ENCODE measurements around the gene CRIP3.

The CRIP3 gene

DNA sequence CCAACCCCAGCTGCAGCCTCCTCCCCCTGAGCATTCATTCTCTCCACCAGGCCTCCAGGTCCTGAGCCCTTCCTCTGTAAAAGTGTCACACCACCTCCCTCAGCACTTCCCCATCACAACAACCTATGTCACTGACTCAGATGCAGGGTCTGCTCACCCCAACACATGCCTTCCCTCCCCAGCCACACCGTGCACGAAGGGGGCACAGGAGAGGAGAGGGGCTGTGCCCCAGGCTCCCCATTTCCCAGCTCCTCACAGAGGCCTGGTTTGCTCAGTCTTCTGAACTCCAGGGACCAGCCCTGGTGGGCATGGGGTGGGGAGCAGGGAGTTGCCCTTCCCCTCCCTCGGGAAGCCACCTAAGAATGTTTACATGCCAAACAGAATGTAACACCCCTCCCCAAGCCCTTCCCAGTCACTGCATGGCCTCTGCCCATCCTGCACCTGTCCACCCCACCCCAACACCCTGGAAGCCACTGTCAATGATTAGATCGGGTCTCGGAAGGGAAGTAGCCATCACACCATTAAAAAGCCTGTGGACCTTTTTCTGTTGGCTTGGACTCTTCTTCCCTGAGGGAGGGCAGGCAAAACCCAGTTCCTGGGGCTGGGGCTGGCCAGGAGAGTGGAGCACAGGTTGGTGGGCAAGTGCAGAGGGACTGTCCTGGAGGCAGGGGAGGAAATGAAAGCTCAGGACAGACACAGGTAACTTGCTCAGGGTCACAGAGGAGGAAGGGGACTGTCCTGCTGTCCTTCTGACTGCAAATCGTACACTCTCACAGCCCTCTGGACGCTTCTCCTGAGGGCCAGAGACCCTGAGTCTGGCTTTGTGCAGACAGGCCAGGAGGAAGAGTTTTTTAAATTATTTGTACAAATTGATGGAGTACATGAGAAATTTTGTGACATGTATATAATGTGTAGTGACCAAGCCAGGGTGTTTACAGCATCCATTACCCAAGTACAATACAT, 20.6 kb downstream of the CRIP3 start:
- no peak for DNase-seq (ENCODE audit: low read depth)

DNA sequence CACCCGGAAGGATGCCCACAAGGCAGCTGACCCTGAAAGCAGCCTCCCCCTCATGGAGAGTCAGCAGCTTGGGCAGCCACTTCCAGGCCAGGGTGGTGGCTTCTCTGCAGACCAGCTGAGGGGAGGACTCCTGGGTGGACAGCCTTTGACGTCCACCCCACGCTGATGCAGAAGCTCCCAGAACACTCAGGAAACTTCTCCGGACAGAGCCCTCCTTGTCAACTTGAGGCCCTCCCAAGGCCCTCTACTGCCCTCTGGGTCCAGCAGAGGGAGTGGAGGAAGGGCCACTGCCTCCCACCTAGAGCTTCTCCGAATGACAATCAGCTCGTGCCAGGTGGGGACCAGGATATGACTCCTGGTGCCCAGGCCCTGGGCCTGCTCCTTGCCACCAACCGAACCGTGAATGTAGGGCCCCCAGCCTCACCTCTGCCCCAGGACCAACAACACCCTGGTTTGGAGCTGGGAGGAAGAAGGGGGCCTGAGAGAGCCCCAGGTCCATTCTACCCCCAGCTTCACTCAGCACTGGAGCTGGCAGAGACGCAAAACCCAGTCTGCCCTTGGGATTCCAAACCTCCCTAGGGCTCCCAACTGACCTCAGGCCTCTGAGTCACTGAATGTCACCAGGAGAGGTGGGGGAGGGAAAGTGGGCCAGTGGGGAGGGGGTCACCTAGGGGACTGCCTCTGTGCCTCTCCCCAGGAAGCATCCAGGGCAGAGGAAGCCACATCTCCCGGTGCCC, 21.5 kb downstream of the CRIP3 start:
- DNase-seq (ENCODE audit: low read depth), result no peak

DNA sequence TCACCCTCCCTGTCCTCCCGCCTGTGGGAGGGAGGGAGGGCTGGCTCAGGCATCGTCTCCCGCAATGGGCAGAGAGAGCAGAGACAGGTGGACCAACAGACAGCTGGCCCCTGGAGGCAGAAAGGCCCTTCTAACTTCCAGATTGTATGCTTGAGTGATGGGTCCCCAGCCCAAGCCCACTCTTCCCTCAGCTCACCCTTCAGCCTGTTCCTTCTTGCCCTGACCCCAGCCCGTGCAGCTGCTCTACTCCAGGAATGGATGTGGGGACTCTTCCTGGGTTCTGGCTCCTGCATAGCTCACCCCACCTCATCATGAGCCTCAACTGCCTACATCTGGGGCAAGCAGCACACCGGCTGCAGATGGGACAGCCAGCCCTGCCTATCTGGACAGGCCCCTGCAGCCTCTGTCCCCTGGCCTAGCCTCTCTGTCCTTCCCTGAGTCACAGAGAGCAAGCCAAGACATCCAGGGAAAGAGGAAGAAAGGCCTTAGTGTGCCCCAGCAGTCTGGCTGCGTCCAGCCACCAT, 22.1 kb downstream of the CRIP3 start:
- DNase-seq (ENCODE audit: low read depth), result no peak

DNA sequence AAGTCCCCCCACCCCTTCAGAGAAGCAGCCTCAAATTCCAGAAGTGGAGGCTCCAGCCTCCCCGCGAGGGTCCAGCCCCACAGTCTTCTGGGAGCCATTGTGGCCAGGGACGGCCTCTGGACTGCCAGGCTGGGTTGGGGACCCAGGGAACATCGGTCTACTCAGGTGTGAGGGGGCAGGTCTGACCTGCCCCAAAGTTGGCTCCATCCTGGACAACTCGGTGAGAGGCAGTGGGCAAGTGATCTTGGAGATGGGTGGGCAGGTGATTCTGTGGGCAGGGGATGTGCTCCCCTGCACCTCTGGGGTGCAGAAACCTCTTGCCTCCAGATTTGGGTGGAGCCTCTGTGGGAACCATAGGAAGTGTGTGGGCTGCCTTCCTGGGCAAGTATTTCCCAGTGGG, 22.8 kb downstream of the CRIP3 start:
- DNase-seq (ENCODE audit: low read depth), result no peak

DNA sequence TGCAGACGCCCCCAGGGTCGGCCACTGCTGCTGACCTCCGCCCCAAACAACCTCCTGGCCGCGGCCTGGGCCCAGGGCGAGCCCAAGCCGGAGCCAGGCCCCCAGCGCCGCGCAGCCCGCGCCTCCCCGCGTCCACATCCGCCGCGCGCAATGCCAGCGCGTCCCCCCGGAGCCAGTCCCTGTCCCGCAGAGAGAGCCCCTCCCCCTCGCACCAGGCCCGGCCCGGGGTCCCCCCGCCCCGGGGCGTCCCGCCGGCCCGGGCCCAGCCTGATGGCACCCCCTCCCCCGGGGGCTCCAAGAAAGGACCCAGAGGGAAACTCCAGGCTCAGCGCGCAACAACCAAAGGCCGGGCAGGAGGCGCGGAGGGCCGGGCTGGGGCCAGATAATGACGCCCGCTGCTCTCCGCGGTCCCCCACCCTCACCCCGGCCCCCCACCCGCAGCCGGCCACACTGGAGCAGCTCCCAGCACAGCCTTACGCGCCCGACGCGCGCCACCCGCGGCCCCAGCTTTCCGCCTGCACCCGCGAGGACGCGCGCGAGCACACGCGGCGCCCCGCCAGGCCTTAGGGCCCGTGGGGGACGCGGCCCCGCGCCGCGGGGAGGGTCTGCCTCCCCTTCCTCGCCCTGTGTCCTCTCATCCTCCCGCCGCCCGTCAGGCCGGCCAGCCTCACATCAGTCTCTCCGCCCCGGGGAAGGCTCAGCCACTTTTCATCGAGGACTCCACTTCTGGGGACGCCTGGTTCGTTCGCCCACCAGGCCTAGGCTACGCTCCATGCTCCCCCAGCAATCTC, 23.4 kb downstream of the CRIP3 start:
- DNase-seq (ENCODE audit: low read depth), result no peak

DNA sequence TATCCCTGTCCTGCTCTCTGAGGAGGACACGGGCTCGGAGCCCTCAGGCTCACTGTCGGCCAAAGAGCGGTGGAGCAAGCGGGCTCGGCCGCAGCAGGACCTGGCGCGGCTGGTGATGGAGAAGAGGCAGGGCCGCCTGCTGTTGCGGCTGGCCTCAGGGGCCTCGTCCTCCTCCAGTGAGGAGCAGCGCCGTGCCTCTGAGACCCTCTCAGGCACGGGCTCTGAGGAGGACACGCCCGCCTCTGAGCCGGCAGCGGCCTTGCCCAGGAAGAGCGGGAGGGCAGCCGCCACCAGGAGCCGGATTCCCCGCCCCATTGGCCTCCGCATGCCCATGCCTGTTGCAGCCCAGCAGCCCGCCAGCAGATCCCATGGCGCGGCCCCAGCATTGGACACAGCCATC, 24.7 kb downstream of the CRIP3 start:
- DNase-seq (ENCODE audit: low read depth), result no peak

DNA sequence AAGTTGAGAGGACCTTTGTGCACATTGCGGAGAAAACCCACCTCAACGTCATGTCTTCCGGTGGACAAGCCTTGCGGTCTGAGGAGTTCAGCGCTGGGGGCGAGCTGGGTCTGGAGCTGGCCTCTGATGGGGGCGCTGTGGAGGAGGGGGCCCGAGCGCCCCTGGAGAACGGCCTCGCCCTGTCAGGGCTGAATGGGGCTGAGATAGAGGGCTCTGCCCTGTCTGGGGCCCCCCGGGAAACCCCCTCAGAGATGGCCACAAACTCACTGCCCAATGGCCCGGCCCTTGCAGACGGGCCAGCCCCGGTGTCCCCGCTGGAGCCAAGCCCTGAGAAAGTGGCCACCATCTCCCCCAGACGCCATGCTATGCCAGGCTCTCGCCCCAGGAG, 25.1 kb downstream of the CRIP3 start:
- no peak for DNase-seq (ENCODE audit: low read depth)

DNA sequence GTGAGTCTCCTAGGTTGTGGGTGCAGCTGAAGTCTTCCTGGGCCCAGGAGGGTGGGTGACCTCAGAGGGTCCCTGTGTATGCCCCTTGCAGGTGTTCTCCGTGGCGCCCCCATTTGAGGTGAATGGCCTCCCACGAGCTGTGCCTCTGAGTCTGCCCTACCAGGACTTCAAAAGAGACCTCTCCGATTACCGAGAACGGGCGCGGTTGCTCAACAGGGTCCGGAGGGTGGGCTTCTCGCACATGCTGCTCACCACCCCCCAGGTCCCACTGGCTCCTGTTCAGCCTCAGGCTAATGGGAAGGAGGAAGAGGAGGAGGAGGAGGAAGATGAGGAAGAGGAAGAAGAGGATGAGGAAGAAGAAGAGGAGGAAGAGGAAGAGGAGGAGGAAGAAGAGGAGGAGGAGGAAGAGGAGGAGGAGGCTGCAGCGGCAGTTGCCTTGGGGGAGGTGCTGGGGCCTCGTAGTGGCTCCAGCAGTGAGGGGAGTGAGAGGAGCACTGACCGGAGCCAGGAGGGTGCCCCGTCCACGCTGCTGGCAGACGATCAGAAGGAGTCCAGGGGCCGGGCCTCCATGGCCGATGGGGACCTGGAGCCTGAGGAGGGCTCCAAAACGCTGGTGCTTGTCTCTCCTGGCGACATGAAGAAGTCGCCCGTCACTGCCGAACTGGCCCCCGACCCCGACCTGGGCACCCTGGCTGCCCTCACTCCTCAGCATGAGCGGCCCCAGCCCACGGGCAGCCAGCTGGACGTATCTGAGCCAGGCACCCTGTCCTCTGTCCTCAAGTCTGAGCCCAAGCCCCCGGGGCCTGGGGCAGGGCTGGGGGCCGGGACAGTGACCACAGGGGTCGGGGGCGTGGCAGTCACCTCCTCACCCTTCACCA, 25.8 kb downstream of the CRIP3 start:
- DNase-seq (ENCODE audit: low read depth), result no peak

DNA sequence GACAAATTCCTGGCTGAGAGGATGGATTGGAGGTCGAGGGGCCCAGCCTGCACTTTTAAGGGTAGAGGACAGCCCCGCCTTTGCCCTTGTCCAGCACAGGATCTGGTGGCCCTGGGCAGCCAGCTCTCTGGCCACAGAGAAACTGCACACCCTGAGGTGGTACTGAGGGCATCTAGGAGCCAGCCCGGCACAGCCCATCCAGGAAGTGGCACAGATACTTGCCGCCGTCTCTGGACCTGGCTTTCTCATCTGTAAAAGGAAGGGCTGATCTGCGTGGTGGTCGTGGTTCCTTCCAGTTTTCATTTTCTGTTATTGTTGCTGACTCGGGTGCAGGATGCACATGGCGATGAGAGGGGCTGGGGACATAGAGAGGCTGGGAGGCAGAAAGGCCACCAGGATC, 26.6 kb downstream of the CRIP3 start:
- DNase-seq (ENCODE audit: low read depth), result no peak

DNA sequence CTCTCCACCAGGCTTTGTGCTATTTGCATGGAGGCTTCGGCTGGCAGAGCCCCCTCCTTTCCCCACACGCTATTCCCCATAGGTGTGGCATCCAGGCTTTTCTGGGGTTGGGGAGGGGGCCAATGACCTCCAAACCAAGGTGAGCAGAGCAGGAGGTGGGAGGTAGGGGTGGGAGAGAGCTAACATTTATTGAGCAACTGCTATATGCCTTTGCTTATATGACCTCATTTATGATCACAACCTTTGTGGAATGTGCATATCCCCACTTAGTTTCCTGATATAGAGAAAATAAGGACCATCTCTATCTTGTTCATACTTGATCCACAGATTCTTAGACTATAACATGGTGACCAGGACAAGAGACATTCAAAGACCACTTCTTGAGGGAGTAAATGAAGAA, 28.4 kb downstream of the CRIP3 start:
- no peak for DNase-seq (ENCODE audit: low read depth)

DNA sequence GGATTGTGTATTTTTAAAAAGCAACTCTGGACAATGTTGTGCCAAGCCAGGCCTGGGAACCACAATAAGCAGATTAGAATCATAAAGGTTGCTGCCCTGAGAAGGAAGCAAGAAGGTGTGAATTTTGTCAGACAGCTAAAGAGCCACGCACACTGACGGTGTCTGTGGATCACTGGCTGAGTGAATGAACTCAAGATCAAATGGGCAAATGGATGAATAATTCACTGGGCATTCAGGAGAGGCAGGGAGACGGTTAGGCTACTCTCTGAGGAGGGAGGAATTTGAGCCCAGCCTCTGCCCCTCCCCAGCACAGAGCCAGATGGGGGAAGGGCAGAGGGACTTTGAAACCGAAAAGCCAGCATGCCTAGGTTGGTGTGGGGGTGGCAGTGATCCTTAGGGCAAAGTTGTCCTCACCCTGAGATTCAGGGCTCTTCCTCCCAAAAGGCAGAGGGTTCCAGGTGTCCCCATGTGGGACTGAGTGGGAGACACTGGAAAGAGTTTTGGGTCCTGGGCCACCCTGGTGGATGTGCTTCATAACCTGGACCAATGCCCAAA, 30.0 kb downstream of the CRIP3 start:
- DNase-seq (ENCODE audit: low read depth), result peak; percentile 16

DNA sequence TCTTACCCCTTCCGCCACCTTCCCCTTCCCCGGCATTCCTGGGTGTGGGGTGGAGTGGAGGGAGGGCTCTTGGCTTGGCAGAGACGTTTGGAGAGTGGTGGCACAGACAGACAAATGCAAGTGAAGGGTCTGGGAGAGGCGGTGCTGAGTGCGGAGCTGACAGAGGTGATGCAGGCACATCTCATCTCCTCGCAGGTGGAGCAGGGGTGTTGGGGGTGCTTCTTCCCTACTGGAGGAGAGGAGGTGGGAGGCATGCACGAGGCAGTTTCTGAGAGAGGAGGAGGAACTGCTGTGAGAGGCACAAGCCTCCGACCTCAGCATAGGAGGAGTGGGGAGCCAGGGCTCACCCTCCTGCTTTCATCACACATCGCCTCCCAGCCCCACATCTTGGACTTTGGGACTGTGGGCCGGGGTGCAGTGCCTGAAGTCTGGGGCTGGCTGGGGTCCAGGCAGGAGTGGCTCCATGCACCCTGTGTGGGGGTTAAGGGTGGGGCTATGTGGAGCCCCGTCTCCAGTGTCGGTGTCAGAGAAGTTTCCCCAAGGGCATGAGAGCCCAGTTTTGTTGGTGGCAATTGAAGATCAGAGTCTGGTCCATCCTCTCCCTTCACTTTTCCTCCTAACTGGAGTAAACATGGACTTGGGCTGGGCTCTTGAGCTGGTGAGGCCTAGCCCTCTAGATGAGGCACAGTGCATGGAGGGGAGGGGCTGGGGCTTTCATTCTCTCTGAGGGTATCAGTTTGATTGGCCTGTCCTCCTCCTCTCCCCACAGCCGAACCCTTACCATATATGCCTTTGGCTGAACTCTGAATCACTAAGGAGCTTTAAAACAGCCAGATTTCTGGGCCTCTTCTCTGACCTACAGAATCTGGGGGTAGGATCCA, 30.7 kb downstream of the CRIP3 start:
- DNase-seq (ENCODE audit: low read depth), result no peak

DNA sequence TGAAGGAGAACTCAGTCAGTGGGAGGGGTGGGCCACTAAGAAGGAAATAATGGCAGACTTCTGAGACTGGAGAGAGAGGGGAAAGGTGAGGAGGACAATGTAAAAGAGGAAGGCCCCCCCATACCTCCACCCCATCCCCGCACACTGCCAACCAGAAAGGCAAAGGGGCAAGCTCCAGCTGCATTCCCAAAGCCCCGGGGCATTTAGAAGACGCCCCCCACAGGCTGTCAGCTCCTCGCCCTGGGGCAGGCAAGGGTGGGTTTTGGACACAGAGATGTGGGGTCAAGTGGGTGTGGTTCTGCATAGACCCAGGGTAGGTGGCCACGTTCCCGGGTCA, 31.4 kb downstream of the CRIP3 start:
- DNase-seq (ENCODE audit: low read depth), result no peak

DNA sequence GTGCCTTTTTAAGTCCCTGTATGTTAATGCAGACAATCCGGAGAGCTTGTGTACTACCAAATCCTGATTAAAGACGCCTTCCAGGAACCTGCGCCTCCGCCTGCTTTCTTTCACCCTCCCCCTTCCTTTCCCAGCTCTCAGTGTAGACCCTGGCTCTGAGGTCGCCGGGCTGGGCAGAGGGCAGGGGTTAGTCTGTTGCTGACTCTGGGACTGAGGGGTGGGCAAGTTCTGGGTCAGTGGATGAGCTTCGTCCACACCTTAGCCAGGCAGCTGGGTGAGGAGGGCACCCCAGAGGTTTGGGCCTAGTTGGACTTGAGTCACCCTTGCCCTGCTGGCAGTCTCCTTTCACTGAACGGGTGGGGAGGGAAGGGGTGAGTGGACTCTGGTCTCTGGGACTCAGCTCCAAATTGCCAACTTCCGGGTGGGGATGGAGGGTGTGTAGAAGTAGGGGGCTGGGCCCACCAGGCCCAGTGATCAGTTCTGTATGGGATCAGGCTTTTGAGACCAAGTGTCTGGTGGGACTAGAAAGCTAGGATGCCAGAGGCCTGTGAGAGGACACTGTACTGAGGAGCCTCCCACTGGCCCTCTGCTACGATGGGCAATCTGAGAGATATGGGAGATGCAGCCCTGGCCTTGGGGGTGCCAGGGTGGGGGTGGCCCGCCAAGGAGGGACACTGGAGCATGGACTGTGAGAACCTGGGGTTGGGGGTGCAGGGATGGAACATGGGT, 31.9 kb downstream of the CRIP3 start:
- no peak for DNase-seq (ENCODE audit: low read depth)

DNA sequence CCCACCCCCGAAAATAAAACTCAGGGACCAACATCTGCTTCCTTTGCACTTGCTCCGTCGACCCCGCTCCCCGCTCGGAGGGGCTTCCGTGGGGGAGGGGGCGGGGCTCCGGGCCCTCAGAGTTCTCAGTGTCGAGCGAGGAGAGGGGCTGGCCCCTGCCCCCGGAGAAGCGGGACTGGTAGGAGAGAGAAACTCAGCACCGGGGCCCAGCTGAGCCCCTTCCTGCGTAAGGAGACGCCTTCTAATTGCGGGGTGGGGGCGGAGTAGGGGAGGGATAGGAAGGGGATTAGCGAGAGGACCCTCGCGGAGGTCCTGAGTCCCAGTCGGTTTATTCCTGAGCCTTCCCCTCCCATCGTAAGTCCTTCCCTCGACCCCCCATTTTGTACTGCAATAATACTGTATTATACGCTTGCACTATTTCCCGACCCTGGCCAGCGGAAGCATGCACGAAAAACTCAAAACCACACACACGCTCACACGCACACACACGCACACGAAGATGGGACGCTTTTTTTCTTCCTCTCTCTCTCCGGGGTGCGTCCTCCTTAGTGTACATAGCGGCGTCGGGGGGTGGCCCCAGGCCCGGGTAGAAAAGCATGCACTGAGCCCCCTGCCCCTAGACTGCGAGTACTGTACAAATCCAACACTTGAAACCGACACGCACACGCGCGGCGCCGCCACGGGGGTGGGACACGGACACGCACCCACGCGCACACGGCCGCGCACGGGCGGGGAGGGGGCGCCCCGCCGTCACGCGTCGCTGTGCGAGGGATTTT, 32.6 kb downstream of the CRIP3 start:
- DNase-seq (ENCODE audit: low read depth), result no peak

DNA sequence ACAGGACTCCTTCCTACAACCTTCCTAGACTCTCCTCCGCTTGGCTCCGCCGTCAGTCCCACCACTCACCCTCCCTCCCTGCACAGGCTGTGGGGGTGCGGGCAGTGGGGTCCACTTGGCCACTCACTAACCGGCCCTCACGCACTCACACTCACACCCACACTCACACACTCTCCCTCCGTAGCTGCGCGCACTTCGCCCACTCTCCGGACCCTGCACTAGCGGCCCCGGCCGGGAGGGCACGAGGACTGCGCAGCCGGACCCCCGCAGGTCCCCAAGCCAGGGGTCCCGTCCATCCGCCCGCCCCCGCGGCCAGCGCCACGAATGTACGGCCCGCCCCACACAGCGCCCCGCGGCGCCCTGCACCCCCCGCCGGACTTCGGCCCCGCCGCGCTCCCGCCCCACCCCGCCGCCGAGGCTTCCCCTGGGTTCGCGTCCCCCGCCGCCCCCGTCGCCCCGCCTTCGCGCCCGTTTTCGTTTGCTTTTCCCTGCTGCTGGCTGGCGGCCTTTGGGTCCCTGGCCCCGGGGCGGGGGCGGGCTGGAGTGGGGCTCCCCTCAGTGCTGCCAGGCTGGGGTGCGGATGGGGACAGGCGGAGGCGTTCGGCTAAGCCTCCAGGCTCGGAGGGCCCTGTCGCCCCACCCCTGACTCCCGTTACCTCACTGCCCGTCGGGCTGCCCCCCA, 33.6 kb downstream of the CRIP3 start:
- no peak for DNase-seq (ENCODE audit: low read depth)

DNA sequence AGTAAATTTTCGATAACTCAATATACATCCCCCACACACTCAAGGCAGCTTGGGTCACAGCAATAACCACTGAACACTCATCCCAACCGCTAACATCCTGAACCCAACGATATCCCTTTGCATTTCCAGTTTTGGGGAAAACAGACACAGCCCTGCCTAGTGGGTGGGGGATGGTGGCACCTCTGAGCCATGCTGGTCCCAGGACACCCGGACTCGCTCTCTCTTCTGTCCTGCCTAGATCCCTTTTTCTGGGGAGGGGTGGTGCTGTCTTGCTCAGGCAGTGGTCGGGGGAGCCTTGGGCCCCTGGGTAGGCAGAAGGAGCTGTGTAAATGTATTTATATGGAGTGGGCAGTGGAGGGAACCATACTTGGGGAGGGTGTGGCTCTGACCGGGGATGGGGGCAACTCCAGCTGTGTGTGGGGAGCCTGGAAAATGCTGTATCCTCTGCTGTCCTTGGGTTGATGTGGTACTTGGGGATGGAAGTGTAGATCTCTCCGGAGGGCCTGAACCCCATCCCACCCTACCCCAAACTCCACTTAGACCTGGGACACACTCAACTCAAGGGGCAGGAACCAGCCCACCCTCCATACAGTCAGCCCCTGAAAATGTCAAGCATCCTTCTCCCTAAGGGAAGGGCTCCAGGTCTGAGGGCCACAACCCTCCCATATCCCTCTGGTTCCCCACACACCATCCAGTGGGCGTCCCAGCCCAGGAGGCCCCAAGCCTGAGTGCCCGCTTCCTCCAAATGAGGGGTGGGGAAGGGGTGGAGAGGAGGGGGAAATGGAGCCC, 34.3 kb downstream of the CRIP3 start:
- DNase-seq (ENCODE audit: low read depth), result no peak

Data from iris pigment epithelial cell (primary cell).